HG02938 (cell line): Measurements from ENCODE around the gene PRDM13.
A peak's percentile ranks its signal among the peaks of the same experiment; 100 is the strongest.
"Not testable (repeated sequence)": the region's sequence is repeated elsewhere in the genome, so short reads cannot be mapped to it uniquely, and the experiment has no call there.

Experiments used
- ATAC-seq: cut with Tn5 transposase; IDR thresholded peaks from one replicate; pipeline ENCODE4 v1.9.1; 2021; ENCODE audit warnings: mild to moderate bottlenecking, moderate library complexity; ENCODE audit not compliant: unreplicated experiment

Gene PRDM13

DNA sequence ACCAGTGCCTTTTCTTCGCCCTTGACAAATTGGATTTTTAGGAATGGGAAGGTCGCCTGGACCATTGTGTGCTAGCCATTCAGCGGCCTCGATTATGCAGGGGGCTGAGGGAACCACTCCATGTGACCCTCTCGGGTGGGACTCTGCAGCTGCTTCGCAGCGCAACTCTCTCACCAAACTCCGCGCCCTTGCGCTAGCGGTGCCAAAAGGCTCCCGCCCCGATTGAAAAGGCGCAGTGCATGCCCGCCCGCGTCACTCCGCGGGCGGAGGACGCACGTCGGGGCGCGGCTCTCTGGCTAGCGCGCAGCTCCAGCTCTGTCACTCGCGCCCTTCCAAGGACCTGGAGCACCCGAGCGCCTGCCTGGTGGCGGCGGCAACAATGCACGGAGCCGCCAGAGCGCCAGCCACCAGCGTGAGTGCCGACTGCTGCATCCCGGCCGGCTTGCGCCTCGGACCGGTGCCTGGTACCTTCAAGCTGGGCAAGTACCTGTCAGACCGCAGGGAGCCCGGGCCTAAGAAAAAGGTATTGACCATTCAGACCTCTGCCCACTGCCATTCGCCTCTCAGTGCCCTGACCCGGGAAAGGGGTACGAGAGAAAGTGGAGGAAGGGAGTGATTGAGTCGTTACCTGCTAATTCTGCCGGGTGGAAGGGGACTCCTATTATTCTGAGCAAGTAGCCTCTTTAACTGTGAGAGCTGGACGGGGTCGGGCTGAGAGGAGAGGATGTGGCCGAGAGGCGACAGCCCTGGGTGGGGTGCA lies at the start of gene PRDM13:
PRDM13 (plus strand) TSS at position 178 of the 760 bp plus-strand sequence; CDS start at position 380, 202 bp downstream.
- ATAC-seq: no peak

DNA sequence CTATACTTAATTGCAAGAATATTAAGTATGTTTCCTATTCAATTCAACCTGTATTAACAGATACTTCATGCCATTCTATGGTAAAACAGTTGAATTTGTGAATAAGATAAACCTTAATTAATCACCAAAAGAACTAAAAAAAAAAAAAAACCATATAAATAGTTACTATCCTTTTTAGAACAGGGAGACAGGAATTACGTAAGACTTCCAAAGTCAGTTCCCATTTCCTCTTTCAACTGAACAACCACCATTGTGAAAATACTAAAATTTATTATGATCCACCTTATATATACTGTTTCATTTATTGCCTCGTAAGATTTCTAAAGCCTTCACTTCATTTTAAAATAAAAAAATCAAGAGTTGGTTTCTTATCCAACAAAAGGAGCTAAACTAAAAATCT lies 47.6 kb upstream of the PRDM13 start:
- no peak for ATAC-seq

DNA sequence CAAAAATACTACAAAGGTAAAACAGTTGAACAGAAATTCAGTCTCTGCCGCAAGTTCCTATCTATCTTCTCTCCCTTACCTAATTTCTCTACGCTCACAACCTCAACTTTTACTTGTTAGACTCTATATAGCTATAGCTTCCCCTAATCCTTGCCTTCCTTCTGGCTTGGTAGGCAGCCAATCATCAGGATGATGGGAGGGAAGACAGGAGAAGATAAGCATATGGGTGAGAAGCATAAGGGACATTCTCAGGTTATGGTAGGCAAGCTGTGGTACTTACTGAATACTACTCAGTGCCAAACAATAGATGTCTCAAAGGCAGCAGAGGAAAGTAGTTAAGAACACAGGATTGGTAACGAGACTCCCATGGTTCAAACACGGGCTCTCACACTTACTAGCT lies 46.0 kb upstream of the PRDM13 start:
- ATAC-seq: no peak

DNA sequence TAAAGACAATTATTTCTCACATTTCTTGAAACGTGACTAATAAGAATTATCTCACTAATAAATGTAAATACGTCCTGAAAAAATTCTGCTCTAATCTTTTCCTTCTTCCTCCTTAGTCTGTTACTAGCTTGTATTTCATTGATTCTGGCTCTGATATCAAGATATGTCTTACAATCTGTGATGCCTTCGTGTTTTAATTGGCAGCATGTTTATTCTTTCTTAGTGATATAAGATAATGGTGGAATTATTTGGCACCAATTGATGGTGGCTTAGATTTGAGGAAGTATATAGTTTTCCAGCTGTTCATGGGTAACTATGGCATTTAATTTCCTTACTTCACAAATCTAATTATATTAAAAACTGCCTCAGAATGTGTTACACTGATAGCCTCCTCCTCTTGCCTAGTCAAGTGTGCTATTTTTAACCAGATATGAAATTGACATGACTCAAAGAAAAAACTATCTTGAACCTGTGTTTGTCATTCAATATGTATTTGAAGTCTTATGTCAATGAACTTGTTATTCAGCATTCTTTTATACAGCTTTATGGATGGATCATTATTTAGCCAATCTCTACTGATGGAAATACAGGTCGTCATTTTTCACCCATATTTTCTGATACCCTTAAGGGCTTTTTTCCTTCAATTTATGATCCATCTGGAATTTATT lies 43.4 kb upstream of the PRDM13 start:
- ATAC-seq: no peak

DNA sequence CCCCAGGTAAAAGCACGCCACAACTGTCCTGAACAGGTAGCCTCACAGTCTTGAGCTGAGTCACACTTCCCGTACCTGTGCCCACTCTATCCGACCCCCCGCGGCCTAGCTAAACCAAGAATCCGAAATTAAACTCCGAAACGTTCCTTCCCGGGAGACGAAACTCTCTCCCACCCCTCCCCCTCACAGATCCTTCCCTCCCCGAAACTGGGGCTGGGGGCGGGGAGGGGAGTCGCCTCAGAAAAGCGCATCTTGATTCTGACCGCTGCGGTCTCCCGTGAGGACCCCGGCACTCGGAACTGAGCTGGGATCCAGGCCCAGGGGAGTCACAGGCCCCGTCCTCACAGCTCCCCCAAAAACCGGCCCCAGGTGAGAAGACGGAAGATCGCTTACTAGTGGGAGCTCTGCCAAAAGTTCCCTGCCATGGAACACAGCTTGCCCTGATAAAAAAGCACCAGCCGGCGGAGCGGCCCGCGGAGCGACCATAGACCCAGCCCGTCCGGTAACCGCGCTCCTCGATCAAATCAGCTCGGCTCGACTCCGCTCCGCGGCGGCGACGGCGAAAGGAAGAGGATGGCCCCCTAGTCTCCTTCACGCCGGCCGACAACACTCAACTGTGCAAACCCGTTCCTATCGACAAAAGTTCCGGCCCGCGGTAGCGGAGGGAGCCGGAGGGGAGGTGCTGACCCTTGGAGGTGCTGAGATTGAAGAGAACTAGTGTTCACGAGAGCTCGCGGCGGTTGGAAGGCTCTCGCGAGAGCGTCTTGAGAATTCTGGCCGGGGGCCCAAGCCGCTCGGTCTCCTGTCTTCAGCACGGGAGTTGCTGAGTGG lies 38.3 kb upstream of the PRDM13 start, which contains the start of gene CCNC:
CCNC (minus strand) TSS at position 558 of the 831 bp plus-strand sequence; CDS start at position 425, 133 bp downstream.
- peak; percentile 98 for ATAC-seq

DNA sequence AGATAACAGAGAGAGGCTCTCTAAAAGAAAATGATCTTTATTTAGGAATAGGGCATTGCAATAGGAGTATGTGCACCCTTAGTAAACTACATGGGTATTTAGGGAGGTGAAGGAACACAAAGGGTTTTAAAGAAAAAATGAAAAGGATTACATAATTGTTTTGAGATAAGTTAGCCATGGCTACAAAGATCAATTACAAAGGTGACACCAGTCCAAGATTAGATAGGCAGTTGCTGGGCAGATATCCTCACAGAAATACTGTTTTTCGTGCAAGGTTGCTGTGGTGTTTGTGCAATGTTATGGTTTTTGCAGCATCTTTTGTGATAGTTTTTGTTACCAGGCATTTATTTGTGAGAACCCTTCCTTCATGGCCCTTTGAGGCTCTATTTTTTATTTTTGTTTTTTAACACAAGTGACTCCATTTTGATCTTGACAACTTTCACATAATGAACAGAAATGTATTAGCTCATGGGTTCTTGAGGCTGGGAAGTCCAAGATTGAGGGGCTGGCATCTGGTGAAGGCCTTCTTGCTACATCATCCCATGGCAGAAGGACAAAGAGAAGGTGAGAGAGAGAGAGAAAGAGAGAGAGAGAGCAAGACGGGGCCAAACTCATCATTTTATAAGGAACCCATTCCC lies 32.5 kb upstream of the PRDM13 start:
- ATAC-seq: no peak

DNA sequence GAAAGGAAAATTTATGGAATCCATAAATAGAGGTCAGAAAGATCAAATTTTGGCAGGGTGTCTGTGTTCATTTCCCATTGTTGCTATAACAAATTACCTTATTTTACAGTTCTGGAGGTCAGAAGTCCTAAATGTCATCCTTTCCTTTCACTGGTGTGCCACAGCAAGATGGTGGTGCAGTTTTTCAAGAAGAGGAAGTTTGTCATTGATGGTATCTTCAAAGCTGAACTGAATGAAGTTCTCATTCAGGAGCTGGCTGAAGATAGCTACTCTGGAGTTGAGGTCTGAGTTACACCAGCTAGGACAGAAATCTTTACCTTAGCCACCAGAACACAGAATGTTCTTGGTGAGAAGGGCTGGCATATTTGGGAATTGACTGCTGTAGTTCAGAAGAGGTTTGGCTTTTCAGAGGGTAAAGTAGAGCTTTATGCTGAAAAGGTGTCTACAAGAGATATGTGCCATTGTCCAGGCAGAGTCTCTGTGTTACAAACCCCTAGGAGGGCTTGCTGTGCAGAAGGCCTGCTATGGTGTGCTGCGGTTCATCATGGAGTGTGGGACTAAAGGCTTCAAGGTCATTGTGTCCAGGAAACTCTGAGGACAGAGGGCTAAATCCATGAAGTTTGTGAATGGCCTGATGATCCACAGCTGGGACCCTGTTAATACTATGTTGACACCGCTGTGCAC lies 30.9 kb upstream of the PRDM13 start:
- ATAC-seq: no peak

DNA sequence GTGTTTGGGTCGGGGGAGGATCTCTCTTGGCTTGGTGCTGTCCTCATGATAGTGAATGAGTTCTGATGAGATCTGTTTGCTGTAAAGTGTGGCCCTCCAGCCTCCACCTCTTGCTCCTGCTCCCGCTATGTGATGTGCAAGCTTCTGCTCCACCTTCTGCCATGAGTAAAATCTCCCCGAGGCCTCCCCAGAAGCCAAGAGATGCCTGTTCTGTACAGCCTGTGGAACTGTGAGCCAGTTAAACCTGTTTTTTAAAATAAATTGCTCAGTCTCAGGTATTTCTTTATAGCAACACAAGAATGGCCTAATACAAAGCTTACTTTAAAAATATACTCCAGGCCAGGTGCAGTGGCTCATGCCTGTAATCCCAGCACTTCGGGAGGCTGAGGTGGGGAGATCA lies 26.9 kb upstream of the PRDM13 start:
- ATAC-seq: no peak

DNA sequence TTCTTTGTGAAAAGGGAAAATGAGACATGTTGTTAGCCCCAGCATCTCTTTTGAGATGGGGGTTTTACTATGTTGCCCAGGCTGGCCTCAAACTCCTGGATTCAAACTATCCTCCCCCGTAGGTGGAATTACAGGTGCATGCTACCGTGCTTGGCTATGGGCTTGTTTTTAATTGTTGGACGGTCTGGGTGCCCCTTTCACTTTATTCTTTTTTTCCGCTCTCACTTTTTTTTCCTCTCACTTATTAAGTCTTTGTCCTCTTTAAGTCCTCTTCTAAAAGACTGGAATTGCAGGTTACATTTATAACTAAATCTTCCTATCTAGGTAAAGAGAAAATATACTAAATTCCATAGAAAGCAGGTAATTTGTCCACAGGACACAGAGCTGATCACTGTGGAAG lies 18.8 kb upstream of the PRDM13 start:
- no peak for ATAC-seq

DNA sequence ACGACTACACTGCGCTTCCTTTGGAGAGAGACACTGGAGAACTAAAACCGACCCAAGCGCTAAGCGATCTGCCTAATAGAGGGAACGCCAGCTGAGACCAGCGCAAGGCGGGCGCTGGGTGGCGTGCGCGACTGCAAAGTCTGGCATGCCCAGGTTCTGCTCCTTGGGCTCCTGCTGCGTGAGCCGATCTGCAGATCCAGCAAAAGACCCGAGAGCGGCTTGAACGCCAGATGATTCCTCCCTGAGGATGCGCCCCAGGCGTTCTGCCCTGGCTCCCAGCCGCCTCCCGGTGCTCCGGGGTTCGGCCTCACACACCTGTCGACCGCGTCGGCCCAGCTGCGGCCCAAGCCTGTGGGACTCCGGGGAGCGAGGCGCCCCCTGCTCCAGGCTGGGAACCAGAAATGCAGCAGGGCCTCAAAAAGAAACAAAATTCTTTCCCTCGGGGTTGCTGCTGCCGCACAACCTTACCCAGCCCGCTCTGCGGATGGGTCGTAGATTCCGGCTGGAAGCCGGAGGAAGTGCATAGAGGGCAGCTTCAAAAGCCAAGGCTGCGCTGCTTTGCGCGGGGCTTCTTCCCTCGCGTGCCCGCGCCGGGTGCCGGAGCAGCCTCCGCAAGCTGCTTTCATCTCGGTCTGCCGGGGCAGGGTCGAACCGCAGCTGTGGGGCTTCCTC lies 17.9 kb upstream of the PRDM13 start:
- ATAC-seq: peak; percentile 89

DNA sequence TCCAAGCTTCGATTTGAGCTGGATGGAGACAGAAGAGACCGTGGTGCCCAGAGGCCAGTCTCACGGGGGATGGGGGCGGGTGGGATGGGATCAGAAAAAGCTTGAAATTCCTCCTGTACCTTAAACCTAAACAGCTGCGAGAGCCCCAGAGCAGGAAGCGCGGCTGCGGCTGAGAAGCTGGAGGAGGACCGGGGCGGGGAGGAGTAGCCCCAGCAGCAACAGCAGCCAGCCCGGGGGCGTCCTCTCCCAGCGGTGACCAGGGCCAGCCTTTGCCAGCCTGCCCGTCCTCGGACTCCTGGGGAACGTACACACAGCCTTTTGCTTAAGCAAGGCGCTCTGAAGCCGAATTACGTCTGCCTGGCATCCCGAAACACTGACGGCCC lies 17.4 kb upstream of the PRDM13 start:
- ATAC-seq: peak; percentile 5

DNA sequence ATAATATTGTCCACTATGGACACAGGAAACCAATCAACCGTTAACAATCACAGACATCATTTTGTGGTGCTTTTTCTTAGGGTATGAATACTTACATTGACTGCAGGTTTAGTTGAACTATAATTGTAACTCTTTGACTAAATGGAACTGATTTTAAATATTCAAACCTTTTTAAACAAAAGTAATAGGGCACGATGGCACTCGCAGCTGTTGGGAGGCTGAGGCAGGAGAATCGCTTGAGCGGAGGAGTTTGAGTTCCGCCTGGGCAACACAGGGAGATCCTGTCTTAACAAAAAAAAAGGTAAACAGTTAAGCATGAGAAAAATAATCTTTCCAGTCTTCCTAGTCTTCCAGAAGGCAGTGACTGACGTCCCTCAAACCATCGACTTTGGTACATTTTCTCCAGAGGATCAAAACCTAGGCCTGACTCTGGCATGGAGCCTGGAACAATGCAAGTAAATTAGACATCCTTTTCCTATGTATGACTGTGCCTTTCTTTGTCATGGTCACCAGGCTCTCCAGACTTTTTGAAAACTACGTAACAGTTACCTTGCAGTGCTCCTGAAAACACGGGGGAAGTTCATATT lies 16.6 kb upstream of the PRDM13 start:
- no peak for ATAC-seq

DNA sequence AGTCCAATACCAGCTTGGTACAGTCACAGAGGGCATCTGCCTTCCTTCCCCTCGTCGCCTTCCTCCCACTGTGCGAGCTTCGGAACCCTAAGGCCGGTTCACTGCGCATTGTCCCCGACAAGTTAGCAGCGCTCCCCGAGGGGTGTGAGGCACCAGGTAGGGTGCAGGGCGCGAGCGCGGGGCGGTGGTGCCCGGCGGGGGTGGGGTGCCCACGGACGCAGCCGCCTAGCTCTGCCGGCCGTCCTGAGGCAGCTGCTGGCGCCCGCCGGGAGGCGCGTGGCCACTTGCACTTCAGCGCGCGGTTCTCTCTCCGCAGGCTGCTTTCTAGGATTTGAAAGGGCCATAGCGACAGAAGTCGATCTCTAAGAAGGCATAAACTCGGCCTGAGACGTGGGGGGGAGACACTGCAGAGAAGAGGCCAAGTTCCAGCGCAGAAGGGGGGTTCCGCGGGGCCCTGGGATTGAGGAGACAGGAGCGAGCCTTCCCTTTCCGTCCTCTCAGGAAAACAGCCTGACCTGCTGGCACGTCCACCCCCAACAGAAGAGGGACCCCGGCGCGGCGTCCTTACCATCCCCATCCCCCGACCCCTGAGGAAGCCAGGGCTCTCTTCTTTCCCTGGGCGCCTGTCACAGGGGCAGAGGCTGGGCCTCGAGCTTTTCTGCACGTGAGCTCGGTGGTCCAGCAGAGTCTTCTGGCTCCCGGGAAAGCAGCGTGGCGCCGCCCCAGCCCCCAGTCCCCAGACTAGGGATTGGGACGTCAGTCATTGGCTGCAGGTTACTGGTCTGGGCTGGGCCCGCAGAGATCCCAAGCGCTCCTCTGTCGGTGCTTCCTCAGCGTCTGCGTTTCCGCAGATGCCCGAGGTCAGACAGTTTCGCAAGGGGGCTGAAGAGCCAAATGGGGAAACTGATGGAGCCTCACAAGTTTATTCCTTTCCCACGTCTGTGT lies 15.6 kb upstream of the PRDM13 start:
- no peak for ATAC-seq

DNA sequence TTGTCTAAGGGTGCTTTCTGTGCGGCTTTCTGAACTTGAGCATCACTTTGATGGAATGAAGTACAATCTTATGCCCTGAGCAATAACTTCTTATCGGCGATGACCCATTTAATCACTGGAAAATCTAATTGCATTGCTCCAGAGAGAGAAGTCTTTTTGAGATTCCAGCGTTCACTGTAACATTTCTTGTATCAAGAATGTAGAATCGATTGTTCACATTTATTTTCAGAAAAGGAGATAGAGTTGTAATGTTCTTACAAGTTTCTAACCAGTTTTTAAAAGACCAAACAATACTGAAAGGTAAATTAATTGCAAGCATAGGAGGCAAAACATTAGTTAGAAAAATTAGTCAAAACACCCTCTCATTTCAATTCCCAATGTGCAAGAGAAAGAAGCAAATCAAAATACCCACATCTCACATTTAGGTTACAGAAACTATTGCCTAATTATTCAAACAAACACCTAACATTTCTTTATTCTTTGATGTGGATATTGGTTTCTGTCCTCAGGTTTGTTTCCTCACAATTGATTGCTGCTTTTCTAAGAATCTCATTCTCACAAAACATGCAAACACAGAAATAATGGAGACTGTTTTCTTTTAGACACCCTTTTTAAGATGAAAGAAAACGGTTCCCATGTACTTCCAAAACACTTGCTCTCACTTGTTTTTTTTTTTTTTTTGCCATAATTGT lies 14.8 kb upstream of the PRDM13 start:
- no peak for ATAC-seq

DNA sequence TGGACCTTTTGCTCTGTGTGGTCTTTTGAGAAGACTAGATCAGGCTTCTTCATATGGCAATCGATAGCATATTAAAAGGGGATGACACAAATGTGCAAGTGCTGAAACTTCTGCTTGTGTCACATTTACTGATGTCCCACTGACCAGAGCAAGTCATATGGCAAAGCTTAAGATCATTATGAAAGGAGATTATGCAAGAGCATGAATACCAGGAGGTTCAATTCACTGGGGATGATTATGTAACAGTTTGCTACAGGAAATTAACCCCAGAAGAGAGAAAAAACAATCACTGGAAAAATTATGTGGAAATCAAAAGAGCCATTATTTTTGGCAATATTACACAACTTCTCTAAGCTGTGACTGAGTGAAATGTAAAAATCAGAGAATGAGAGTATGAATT lies 13.7 kb upstream of the PRDM13 start:
- no peak for ATAC-seq

DNA sequence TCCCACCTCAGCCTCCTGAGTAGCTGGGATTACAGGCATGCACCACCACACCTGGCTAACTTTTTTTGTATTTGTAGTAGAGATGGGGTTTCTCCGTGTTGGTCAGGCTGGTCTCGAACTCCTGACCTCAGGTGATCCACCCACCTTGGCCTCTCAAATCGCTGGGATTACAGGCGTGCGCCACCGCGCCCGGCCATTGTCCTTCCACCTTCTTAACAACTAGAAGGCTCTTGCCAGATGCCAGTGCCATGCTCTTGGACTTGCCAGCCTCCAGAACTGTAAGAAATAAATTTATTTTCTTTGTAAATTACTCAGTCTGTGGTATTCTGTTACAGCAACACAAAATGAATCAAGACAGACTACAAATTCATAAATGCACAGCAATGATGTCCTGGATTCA lies 11.9 kb upstream of the PRDM13 start:
- ATAC-seq: not testable (repeated sequence)

DNA sequence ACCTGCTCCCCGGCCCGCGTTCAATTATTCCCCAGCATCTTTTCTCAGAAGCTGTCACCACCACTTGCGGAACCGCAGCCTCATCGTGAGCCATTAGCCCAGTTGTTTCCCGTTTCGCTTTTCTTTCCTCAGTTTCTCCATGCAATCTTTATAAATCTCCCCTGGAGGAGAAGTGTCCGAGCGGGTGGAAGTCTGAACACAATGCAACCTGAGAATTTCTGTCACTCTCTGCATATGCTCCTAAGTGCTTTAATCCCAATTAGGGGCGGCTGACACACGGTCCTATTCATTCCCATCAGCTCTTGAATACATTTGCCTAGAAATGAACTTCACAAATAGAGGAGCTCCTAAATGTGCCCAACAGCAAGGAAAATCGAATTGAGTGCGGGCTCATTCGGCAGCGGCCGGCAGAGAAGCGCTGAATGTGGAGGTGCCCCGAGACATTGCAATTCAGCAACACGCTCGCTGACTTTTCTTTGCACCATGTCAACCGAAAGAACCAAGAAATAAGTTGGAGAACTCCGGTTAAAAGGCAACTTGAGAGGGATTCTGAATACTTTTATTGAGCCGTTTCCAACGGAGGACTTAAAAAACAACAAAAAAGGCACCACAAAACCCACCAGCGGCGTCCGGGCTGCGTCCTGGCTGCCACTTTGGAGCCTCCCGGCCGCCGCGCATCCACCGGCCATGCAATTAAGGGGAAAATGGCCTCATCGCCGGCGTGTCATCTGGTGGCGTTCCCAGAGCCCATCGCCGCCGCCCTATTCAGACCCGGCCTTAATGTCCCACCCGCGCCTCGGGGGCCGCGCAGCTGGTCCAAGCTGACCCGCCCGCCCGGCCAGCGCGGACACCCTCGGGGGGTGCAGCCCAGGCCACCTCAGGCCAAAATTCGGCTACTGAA lies 3.9 kb upstream of the PRDM13 start:
- no peak for ATAC-seq
